Fibroblast of lung (primary cell): Measurements from ENCODE around the gene CRYBB2.
"Not testable (repeated sequence)": the region's sequence is repeated elsewhere in the genome, so short reads cannot be mapped to it uniquely, and the experiment has no call there.

Experiments
- CTCF ChIP-seq, 2 donors: IDR thresholded peaks in 1 of 2; conservative IDR thresholded peaks in 1 of 2; 1 replicate in 1 of 2; 2 replicates in 1 of 2; pipeline ENCODE4 v1.5.1; 2011 to 2012; ENCODE audit warnings: low read length in 2 of 2, control low read depth in 1 of 2, inconsistent platforms in 1 of 2, low read depth in 1 of 2, mild to moderate bottlenecking in 1 of 2
- EZH2 ChIP-seq: IDR thresholded peaks from 2 replicates; pipeline ENCODE4 v1.5.1; 2012; ENCODE audit warnings: low read length, control low read depth, mild to moderate bottlenecking; ENCODE audit errors: missing control alignments

GRCh38 chr22:25238058-25238457 is 18.6 kb downstream of the CRYBB2 start:
- not testable (repeated sequence) for TF ChIP-seq CTCF (conservative IDR thresholded peaks at IDR 0.05 in 1 of 2, IDR thresholded peaks at IDR 0.05 in 1 of 2; ENCODE audit: low read depth in 1 of 2, low read length in 2 of 2); EZH2
